ENCODE data around the gene ASAP2.

The ASAP2 gene

GRCh38 chr2:9291866-9292265 lies 85.3 kb downstream of the ASAP2 start:
- no peak overlapping the region for H3K4me3 ChIP-seq (ENCODE audit: low read length)
- no peak for TF ChIP-seq CTCF (IDR thresholded peaks at IDR 0.05; ENCODE audit: insufficient read depth, low read depth, low read length, missing control alignments)
- no peak for DNase-seq (ENCODE audit: low read depth)

- TF ChIP-seq CTCF (IDR thresholded peaks at IDR 0.05; ENCODE audit: insufficient read depth, low read depth, low read length, missing control alignments): no peak
- peak; percentile 58 for DNase-seq (ENCODE audit: low read depth)
- H3K4me3 ChIP-seq (ENCODE audit: low read length): no peak overlapping the region
Measured at GRCh38 chr2:9292426-9292825, 85.8 kb downstream of the ASAP2 start.

- no peak overlapping the region for H3K4me3 ChIP-seq (ENCODE audit: low read length)
- no peak for DNase-seq (ENCODE audit: low read depth)
- no peak for TF ChIP-seq CTCF (IDR thresholded peaks at IDR 0.05; ENCODE audit: insufficient read depth, low read depth, low read length, missing control alignments)
Measured at GRCh38 chr2:9294764-9295163, 88.2 kb downstream of the ASAP2 start.

GRCh38 chr2:9296559-9296958 lies 89.9 kb downstream of the ASAP2 start:
- H3K4me3 ChIP-seq (ENCODE audit: low read length): no peak overlapping the region
- no peak for TF ChIP-seq CTCF (IDR thresholded peaks at IDR 0.05; ENCODE audit: insufficient read depth, low read depth, low read length, missing control alignments)
- DNase-seq (ENCODE audit: low read depth): no peak

GRCh38 chr2:9297156-9297555 lies 90.5 kb downstream of the ASAP2 start:
- TF ChIP-seq CTCF (IDR thresholded peaks at IDR 0.05; ENCODE audit: insufficient read depth, low read depth, low read length, missing control alignments): no peak
- no peak for DNase-seq (ENCODE audit: low read depth)
- H3K4me3 ChIP-seq (ENCODE audit: low read length): no peak overlapping the region

GRCh38 chr2:9297807-9298206 lies 91.2 kb downstream of the ASAP2 start:
- DNase-seq (ENCODE audit: low read depth): no peak
- no peak for TF ChIP-seq CTCF (IDR thresholded peaks at IDR 0.05; ENCODE audit: insufficient read depth, low read depth, low read length, missing control alignments)
- H3K4me3 ChIP-seq (ENCODE audit: low read length): no peak overlapping the region

- no peak for DNase-seq (ENCODE audit: low read depth)
- no peak for TF ChIP-seq CTCF (IDR thresholded peaks at IDR 0.05; ENCODE audit: insufficient read depth, low read depth, low read length, missing control alignments)
- H3K4me3 ChIP-seq (ENCODE audit: low read length): no peak overlapping the region
Measured at GRCh38 chr2:9298583-9298982, 92.0 kb downstream of the ASAP2 start.

Data from epithelial cell of esophagus (primary cell).